Immature natural killer cell (primary cell): Measurements from ENCODE around the gene TRAPPC6A. TPM values are rescaled to one million over a fixed set of nuclear protein-coding genes. Genes with fewer than 3 reads are reported as not detected.
A peak's percentile ranks its signal among the peaks of the same experiment; 100 is the strongest.

Experiments
- DNase-seq, 3 donors: peaks; one replicate each; pipeline ENCODE4 v3.0.0; 2022; ENCODE audit warnings: mixed read lengths in 1 of 3
- H3K27ac Mint-ChIP-seq, 6 donors: one replicate each; pipeline ENCODE4 v1.8.0; 2020; ENCODE audit warnings: mixed read lengths in 6 of 6, mild to moderate bottlenecking in 5 of 6, inconsistent platforms in 4 of 6, moderate library complexity in 3 of 6
- H3K27me3 Mint-ChIP-seq, 3 donors: one replicate each; pipeline ENCODE4 v1.8.0; 2020 to 2021; ENCODE audit warnings: low read depth in 3 of 3, mild to moderate bottlenecking in 3 of 3, mixed read lengths in 3 of 3, moderate library complexity in 3 of 3, inconsistent platforms in 1 of 3
- H3K36me3 Mint-ChIP-seq, 3 donors: one replicate each; pipeline ENCODE4 v1.8.0; 2020; ENCODE audit warnings: mixed read lengths in 3 of 3, inconsistent platforms in 2 of 3, mild to moderate bottlenecking in 2 of 3
- H3K4me1 Mint-ChIP-seq, 2 donors: one replicate each; pipeline ENCODE4 v1.8.0; 2020; ENCODE audit warnings: inconsistent platforms in 2 of 2, mild to moderate bottlenecking in 2 of 2, mixed read lengths in 2 of 2, moderate library complexity in 1 of 2
- H3K4me3 Mint-ChIP-seq, 5 donors: one replicate each; pipeline ENCODE4 v1.8.0; 2020; ENCODE audit warnings: mild to moderate bottlenecking in 5 of 5, mixed read lengths in 5 of 5, inconsistent platforms in 3 of 5, moderate library complexity in 3 of 5
- H3K9me3 Mint-ChIP-seq, 6 donors: one replicate each; pipeline ENCODE4 v1.8.0; 2020; ENCODE audit warnings: mild to moderate bottlenecking in 6 of 6, mixed read lengths in 6 of 6, inconsistent platforms in 4 of 6, moderate library complexity in 3 of 6
- polyA plus RNA-seq, 3 donors: library from polyadenylated mRNA; unstranded; fragments of 300-500 nt; fragmentation: Illumina TruSeq; gene quantifications; one replicate each; pipeline ENCODE4 v1.2.3, GENCODE V29; 2021

The TRAPPC6A gene
- polyA plus RNA-seq, 3 donors from 2014 or later: 132 to 193 (median 166) TPM

DNA sequence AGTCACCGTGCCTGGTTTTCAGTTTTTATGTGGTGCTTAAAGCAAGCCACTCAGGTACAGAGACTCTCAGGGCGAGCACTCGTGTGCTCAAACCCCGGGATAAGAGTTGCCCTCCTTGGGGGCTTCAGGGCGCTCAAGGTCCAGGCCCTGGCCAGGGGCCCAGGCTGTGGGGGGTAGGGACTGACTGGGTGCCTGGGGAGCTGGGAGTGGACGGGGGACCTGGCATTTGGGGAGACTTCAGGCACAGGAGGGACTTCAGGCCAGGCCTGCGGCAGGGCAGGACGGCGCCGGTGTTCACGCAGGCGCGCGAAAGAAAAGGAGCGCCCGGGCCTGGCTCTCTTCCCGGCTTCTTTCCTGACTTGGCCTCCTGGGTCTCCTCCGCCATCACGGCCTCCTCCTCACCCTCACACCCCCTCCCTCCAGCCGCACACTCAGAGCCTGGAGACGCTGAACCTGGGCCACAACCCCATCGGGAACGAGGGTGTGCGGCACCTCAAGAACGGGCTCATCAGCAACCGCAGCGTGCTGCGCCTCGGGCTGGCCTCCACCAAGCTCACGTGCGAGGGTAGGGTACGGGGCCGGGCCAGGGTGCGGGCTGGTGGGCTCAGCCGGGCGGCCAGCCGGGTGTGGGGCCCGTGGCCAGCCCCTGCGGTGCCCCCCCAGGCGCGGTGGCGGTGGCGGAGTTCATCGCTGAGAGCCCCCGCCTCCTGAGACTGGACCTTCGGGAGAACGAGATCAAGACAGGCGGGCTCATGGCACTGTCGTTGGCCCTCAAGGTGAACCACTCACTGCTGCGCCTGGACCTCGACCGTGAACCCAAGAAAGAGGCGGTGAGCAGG is 33.4 kb downstream of the TRAPPC6A start:
- no peaks in the 10 kb centered on the region for H3K9me3 Mint-ChIP-seq
- H3K27me3 Mint-ChIP-seq: peaks cover 0 to 6% (median 2%) of the 10 kb centered on the region in 3 donors
- H3K4me1 Mint-ChIP-seq: no peaks in the 10 kb centered on the region
- no peak for DNase-seq
- H3K4me3 Mint-ChIP-seq: no peak overlapping the region
- H3K36me3 Mint-ChIP-seq: peaks cover 0 to 10% (median 0%) of the 10 kb centered on the region in 3 donors
- H3K27ac Mint-ChIP-seq: no peak overlapping the region

DNA sequence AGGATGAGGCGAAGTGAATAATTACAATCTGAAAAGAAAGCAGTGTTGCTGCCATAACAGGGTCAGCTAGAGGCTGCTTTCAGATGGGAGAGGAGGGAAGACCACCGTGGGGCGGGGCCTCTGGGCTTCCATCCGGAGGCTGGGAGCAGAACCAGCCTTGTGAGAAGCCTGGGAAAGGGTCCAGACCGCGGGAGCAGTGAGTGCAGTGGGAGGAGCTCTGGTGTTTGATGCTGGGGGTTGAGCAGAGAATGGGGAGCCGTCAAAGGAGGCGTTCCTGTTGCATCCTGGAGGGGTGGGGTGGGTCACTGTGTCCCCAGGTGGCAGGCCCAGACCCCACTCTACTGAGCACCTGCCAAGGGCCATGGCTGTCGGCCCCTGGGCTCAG is 35.3 kb downstream of the TRAPPC6A start:
- H3K9me3 Mint-ChIP-seq: no peaks in the 10 kb centered on the region
- no peak overlapping the region for H3K4me3 Mint-ChIP-seq
- H3K36me3 Mint-ChIP-seq: peaks cover 0 to 10% (median 0%) of the 10 kb centered on the region in 3 donors
- H3K27me3 Mint-ChIP-seq: peaks cover 0 to 5% (median 2%) of the 10 kb centered on the region in 3 donors
- DNase-seq: no peak
- H3K27ac Mint-ChIP-seq: no peak overlapping the region
- peaks cover 0 to 4% of the 10 kb centered on the region in 2 donors for H3K4me1 Mint-ChIP-seq

DNA sequence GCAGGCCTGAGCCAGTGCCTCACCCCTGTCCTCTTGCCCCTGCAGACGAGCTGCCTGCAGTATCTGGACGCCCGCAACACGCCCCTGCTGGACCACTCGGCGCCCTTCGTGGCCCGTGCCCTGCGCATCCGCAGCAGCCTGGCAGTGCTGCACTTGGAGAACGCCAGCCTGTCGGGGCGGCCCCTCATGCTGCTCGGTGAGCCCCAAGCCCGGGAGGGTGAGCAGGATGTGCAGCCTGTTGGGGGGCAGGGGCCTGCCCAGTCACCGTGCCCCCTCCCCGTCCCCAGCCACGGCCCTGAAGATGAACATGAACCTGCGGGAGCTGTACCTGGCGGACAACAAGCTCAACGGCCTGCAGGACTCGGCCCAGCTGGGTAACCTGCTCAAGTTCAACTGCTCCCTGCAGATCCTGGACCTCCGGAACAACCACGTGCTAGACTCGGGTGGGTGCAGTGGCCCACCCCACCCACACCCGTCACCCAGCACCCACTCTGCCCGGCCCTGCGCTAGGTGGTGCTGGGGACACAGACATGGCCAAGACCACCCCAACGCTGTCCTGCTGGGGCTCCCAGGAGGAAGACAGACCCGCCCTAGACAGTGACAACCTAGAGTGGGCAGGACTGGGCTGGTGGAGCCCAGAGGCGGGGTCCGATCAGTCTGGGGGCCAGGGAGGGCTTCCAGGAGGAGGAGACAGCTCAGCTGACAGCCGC is 35.9 kb downstream of the TRAPPC6A start:
- H3K27ac Mint-ChIP-seq: no peak overlapping the region

DNA sequence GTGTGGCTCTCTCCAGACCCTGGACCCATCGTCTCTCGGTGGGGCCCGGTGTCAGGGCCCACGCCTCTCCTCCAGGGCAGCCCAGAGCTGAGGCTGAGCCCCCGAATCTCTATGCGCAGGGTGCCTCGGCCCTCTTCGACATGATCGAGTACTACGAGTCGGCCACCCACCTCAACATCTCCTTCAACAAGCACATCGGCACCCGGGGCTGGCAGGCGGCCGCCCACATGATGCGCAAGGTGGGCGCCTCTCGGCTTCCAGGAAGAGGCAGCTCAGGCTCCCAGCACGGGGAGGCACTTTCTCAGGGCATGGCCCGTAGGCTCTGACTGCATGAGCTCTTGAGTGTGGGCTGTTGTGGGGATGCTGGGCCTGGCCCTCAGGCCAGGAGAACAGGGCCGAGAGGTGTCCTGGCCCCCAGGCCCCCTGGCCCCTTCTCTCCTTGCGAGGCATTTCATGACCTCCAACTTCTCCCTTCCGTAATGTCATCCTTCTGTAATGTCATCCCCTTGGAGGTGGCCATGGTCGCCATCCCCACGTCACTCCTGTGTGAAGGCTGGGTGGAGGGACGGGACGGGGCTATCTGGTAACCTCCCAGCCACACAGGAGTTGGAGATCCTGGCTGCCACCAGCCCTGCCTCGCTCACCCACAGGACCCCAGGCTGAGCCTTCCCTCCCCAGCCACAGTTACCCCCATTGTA is 36.7 kb downstream of the TRAPPC6A start:
- H3K4me3 Mint-ChIP-seq: no peak overlapping the region
- H3K27me3 Mint-ChIP-seq: peaks cover 0 to 3% (median 2%) of the 10 kb centered on the region in 3 donors
- H3K9me3 Mint-ChIP-seq: no peaks in the 10 kb centered on the region
- DNase-seq: no peak
- peaks cover 4 to 7% of the 10 kb centered on the region in 2 donors for H3K4me1 Mint-ChIP-seq
- H3K36me3 Mint-ChIP-seq: peaks cover 0 to 7% (median 0%) of the 10 kb centered on the region in 3 donors
- H3K27ac Mint-ChIP-seq: no peak overlapping the region

More for the DNA sequence above, 35.9 kb downstream of the TRAPPC6A start:
- Mint-ChIP-seq H3K36me3 (peaks cover 0 to 8% (median 0%) of the 10 kb centered on the region in 3 donors), H3K27me3 (peaks cover 0 to 4% (median 2%) of the 10 kb centered on the region in 3 donors), H3K9me3 (no peaks in the 10 kb centered on the region), H3K4me1 (peaks cover 4 to 5% of the 10 kb centered on the region in 2 donors), H3K4me3 (no peak overlapping the region)
- DNase-seq: no peak

DNA sequence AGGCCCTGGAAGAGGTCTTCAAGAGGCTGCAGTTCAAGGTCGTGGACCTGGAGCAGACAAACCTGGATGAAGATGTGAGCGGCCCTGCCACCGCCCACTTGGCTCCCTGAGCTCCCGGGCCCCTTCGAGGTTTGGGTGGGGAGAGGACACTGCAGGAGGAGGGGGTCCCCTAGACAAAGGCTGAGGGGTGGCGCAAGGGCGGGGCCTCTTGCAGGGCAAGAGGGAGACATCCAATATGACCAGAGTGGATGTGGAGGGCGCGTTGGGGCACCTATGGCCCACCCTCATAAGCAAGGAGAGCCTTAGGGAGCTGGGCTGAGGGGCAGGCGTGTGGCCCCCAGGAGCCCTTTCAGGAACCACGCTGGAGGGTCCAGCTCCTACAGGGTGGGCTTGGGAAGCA is 37.5 kb downstream of the TRAPPC6A start:
- peaks cover 0 to 7% (median 0%) of the 10 kb centered on the region in 3 donors for H3K36me3 Mint-ChIP-seq
- H3K27ac Mint-ChIP-seq: no peak overlapping the region
- DNase-seq: no peak
- H3K4me3 Mint-ChIP-seq: no peak overlapping the region
- H3K4me1 Mint-ChIP-seq: peaks cover 4 to 7% of the 10 kb centered on the region in 2 donors
- H3K27me3 Mint-ChIP-seq: peaks cover 0 to 3% (median 2%) of the 10 kb centered on the region in 3 donors
- no peaks in the 10 kb centered on the region for H3K9me3 Mint-ChIP-seq

DNA sequence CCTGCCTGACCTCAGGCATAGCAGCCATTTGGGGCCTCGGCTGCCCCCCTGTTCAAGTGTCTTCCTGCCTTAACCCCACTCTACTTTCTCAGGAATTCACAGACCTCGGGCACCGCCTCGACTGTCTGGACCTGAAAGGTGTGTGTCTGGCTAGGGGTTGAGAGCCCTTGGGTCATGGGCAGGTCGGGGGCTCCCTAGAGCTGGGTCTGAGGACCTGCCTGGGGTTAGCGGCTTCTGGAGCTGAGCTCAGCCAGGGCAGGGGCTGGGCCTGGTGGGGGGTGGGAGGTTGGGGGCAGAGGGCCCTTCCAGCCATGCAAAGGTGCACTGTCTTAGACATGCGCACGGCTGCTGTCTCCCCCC is 37.9 kb downstream of the TRAPPC6A start:
- no peak for DNase-seq
- Mint-ChIP-seq H3K27me3 (peaks cover 0 to 3% (median 2%) of the 10 kb centered on the region in 3 donors), H3K4me1 (peaks cover 4 to 7% of the 10 kb centered on the region in 2 donors), H3K4me3 (no peak overlapping the region), H3K27ac (no peak overlapping the region), H3K9me3 (no peaks in the 10 kb centered on the region), H3K36me3 (peaks cover 0 to 7% (median 0%) of the 10 kb centered on the region in 3 donors)

DNA sequence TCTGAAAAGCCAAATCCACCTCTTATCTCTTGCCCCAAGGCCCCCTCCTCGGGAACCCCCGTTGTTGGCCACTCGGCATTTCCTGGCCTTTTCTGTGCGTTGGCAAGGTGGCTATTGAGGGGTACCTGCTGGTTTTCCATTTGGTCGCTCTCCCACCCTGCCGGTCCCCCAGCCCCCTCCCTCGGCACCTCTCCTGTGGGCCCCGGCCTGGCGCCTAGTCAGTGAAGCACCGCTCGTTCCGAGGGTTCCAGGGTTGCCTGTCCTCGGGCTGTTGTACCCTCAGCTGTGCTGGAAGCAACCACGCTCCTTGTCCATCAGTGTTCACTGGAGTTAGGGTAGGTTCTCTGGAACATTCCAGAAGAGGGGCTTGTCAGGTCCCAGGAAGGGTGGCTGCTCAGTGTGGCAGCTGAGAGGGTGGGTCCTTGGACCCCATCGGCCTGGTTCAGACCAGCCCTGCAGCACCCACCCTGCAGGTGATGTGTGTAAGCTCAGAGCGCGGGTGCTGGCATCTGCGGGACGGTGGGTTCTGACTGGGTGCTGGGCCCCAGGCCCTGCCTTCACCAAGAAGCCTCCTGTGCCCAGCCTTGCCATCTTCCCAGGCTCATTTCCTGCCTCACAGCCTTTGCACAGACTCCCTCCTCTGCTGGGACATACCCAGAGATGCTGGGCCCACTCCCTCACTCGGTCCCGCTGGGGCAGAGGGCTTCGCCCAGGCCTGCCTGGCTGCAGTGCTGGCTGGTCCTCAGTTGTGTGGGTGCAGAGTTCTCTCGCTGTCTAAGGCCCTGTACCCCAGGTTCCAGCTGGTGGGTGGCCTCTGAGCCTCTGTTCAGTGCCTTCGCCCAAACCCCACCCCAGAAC is 38.5 kb downstream of the TRAPPC6A start:
- Mint-ChIP-seq H3K27ac (no peak overlapping the region), H3K9me3 (no peaks in the 10 kb centered on the region), H3K4me3 (no peak overlapping the region), H3K36me3 (peaks cover 0 to 7% (median 0%) of the 10 kb centered on the region in 3 donors), H3K4me1 (peaks cover 4 to 8% of the 10 kb centered on the region in 2 donors), H3K27me3 (peaks cover 0 to 3% (median 2%) of the 10 kb centered on the region in 3 donors)
- DNase-seq: no peak

DNA sequence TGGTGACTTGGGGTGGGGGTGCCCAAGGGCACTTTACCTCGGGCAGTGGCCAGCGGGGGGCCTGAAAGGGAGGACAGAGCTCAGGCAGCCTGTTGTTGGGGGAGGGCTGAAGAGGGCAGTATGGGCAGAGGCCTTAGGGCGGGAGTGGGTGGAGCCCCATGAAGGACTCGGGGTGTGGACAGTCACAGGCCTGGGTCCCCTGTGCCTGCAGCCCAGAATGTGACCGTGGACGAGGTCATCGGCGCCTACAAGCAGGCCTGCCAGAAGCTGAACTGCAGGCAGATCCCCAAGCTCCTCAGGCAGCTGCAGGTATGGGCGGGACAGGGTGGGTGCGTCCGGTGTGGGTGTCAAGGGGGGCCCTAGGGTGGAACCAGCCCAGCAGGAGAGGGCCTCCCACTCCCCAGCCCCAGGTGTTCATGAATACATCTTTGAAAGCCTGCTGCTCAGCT is 39.7 kb downstream of the TRAPPC6A start:
- Mint-ChIP-seq H3K4me1 (peaks cover 14 to 18% of the 10 kb centered on the region in 2 donors), H3K9me3 (no peaks in the 10 kb centered on the region), H3K36me3 (peaks cover 0 to 7% (median 0%) of the 10 kb centered on the region in 3 donors), H3K27me3 (peaks cover 0 to 3% (median 2%) of the 10 kb centered on the region in 3 donors), H3K27ac (no peak overlapping the region), H3K4me3 (no peak overlapping the region)
- DNase-seq: no peak

DNA sequence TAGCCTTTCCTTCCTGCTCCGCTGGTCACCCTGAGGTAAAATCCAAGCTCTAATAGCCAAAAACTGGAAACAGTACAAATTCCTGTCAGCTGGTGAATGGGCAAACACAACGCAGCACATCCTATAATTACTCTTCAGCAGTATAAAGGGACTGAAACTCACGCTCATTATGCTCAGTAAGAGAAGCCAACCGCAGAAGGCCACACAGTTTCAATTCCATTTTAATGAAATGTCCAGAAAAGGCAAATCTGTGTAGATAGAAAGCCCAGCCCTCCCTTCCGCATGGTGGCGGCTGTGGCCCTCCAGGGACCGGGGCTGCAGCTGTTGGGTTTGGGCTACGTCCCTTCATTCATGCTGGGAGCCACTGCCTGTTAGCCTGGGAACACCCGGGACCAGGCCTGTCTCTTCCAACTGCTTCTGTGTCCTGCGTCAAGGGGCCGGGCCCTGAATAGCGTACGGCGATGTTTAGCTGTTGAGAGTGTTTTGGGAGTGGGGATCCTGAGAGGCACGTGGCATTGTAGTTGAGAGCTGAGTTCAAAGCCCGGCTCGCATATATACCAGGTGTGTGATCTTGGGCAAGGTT is 40.8 kb downstream of the TRAPPC6A start:
- no peak for DNase-seq
- no peaks in the 10 kb centered on the region for H3K9me3 Mint-ChIP-seq
- peak overlapping the region in 3 of 6 donors; percentile 30 to 74 (median 35) for H3K27ac Mint-ChIP-seq
- no peak overlapping the region for H3K4me3 Mint-ChIP-seq
- peaks cover 0 to 3% (median 0%) of the 10 kb centered on the region in 3 donors for H3K27me3 Mint-ChIP-seq
- H3K36me3 Mint-ChIP-seq: no peaks in the 10 kb centered on the region
- peaks cover 14 to 18% of the 10 kb centered on the region in 2 donors for H3K4me1 Mint-ChIP-seq

DNA sequence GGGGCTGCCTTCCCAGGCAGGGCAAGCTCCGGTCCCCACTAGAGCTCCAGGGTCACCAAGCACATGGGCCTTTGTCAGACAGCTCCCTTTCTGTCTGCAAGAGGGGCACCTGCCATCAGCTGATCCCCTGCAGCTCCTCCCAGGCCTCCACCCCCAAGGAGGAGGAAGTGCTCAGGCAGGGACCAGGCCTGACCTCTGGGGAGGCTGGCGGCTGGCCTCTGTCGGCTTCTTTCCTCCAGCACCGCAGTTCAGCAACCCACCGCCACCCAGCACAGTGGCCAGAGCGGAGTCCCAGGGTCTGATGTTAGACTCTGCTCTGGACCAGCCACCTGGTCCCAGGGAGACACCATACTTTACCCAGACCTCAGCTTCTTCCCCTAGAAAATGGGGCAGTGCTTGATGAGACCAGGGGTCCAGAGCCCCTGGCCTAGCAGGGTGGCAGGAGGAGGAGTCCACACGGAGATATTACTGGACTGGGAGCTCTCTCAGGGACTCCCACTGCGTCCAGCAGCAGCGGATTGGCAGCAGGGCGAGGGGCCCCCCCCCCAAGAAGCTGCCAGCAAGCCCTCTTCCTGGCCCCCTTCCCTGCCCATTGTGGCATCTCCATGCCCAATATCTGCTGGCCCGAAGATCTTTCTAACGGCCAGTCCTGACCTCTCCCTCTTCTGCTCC is 41.4 kb downstream of the TRAPPC6A start:
- Mint-ChIP-seq H3K27me3 (peaks cover 0 to 3% (median 0%) of the 10 kb centered on the region in 3 donors), H3K9me3 (no peaks in the 10 kb centered on the region), H3K27ac (peak overlapping the region in 3 of 6 donors; percentile 30 to 74 (median 35)), H3K4me3 (no peak overlapping the region), H3K4me1 (peaks cover 14 to 18% of the 10 kb centered on the region in 2 donors), H3K36me3 (no peaks in the 10 kb centered on the region)
- no peak for DNase-seq

DNA sequence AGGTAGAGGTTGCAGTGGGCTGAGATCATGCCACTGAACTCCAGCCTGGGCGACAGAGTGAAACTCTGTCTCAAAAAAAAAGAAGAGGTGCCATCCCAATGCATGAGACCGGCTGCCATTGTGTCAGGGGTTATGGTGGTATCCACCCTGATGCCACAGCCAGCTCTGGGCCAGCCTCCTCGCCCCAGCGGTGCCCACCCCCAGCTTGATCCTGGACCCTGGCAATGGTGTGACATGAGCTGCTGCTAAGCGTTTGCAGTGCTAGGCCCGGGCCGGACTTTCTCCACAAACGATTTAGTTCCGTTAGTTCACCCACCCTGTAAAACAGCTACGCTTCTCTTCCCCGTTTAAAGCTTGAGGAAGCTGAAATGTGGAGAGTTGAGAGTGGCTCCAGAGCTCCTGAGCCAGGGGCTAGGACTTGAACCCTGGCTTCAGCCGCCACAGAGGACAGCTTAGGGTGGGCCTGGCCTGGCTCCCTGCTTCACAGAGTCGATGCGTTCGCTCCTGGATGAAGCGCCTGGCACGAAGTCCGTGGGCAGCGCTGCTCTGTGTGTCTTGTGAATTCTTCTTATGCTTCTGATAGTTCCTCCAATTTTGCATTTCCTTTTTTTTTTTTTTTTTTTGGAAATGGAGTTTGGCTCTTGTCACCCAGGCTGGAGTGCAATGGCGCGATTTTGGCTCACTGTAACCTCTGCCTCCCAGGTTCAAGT is 42.7 kb downstream of the TRAPPC6A start:
- Mint-ChIP-seq H3K9me3 (no peaks in the 10 kb centered on the region), H3K36me3 (no peaks in the 10 kb centered on the region), H3K27me3 (peaks cover 0 to 2% (median 0%) of the 10 kb centered on the region in 3 donors), H3K4me3 (no peak overlapping the region), H3K4me1 (peaks cover 15 to 18% of the 10 kb centered on the region in 2 donors), H3K27ac (no peak overlapping the region)
- no peak for DNase-seq

DNA sequence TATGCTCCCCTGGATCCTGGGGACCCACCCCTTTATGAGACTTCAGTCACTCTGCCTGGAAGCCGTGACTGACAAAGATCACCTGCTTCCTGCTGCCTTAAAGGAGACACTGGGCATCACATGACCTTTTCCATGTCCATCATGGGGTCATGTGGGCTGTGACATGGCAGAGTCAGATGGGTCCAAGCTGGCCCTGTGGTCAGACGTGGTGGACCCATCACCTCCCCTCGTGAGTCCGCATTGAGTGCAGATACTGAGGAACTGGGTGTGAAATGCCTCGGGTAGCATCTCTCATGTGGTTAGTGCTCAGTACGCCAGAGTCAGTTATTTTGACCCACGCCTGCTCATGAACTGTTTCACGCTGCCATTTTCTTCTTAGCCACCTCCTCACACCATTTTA is 44.4 kb downstream of the TRAPPC6A start:
- Mint-ChIP-seq H3K4me3 (no peak overlapping the region), H3K36me3 (no peaks in the 10 kb centered on the region), H3K27ac (peak overlapping the region in 5 of 6 donors; percentile 7 to 88 (median 45))

More for the DNA sequence above, 44.4 kb downstream of the TRAPPC6A start:
- DNase-seq: no peak
- H3K27me3 Mint-ChIP-seq: peaks cover 0 to 4% (median 0%) of the 10 kb centered on the region in 3 donors
- no peaks in the 10 kb centered on the region for H3K9me3 Mint-ChIP-seq
- peaks cover 15 to 18% of the 10 kb centered on the region in 2 donors for H3K4me1 Mint-ChIP-seq
